Hindlimb muscle (tissue), 1 donor: ENCODE data around the gene MGAT5. TPM values are rescaled to one million over a fixed set of nuclear protein-coding genes. Genes with fewer than 3 reads are reported as not detected.
"Not testable (repeated sequence)": the region's sequence is repeated elsewhere in the genome, so short reads cannot be mapped to it uniquely, and the experiment has no call there.

ENCODE experiments used
- DNase-seq: peaks from one replicate; pipeline ENCODE4 v3.0.0-alpha.2; 2013
- polyA plus RNA-seq: library from polyadenylated mRNA; unstranded; fragments of 120-200 nt; gene quantifications from one replicate; pipeline ENCODE4 v1.2.1, GENCODE V29; 2013; ENCODE audit not compliant: insufficient read length

Gene MGAT5
- polyA plus RNA-seq, 1 donor, result 16.5 TPM

DNA sequence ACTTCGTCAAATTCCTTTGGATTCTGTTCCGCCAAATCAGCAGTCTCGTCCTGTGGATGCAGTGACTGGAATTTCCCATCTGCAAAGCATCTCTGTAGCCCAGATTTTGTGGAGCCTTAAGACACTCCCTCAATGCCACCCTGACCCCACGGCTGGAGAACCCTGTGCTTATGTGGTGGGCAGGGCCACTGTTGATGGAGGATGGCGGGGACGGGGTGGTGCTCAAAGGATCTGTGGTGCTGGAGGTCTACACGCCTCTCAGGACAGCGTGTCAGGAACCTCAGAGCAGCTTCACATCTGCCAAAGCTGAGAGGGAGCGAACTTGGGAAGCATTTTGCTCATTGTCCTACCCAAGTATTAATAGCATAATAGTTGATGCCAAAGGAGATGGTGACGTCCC lies 200.1 kb downstream of the MGAT5 start:
- DNase-seq, result no peak

DNA sequence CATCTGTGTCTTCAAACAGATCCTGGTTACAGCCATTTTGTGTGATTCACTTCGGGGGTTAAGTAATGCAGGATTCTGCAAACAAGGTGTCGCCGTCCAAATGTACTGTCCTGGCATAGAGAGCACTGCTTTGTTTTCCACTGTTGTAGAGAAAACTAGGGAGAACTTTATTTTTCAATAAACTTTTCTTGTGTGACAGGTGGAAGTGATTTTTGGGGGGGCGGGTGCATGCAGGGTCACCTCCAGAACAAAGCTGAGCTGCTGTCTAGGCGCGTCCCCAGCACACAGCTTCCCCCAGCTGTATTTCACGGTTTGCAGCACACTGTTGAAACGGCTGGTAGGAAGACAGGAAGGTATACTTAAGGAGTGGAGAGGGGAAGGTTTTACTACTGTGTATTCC lies 200.6 kb downstream of the MGAT5 start:
- DNase-seq, result no peak

DNA sequence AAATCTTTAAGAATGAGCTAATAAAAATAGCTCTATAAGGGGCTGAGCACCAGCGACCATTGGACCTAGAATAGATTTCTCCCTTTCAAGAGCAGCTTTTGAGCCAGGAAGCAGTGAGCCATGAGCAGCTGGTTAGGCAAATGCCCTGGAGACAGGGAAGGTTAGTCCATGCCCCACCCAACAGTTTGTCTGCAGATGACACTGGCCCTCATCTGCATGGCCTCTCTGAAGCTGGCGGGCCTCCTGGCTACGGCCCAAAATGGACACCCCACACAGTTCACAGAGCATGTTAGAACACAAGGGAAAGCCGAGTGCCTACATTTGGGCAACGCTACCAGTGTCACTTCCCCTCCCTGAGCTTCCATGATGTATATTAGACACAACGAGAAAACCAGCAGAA lies 201.1 kb downstream of the MGAT5 start:
- DNase-seq, result no peak

DNA sequence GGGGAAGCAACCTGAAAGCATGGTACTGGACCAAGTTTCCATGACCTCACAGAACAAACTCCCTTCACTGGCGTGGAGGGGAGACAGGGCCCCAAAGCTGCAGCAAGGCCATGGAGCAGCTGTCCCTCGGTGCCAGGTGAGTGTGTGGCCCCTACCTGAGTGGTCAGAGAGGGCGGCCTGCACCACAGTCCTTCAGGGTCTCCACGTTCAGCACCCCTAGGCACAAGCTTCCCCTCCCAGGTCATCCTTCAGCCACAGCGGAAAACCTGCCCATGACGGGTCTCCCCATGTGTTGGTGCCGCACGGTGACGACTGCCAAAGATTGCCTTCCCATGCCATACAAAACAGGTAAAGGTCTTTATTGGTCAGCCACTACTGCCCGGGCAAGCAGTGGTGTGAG lies 201.6 kb downstream of the MGAT5 start:
- DNase-seq, result no peak

DNA sequence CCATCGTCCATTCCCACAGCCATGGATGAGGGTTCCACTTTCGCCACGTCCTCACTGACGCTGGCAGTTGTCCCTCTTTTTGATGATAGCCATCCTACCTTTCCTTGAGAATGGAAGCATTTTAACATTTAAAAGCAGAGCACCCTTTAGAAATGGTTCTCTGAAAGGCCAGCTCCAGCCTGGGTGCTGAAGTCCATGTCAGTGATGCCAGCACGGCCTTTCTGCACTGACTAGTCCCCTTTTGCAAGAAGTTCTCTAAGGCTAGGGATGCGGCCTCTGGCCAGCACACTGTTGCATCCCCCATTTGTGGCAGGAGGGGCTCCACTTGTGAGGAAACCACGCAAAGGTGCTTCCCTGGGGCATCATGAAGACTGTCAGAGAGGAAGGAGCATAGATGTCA lies 203.5 kb downstream of the MGAT5 start:
- no peak for DNase-seq

DNA sequence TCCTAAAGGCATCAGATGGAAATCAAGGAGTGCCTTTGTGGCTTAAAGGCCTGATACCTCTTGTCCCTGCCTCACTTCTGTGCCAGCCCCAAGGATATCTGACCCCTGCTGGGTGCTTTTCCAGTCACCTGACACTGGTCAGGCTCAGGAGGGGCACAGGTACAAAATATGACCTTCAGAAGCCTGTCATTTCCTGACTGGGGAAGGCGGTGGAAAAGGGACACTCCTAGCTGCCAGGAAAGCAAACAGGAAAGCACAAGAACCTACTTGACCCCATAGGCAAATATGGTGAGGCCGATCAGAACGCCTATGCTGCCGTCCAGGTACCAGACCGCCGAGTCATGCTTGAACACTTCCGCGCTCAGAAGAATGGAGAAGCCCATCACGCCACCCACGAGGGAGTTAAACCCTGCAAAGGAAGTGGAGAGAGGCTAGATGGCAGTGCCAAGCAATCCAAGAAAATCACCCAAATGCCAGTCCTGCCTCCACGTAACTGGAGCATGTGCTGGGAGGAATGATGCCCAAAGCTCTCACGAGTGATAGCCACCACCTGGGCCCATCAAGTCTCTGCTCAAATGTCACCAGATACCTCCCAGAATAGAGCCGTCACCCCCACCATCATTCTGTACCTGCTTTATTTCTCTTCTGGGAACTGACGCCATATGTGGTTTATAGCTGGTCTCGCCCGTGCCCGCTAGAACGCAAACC lies 204.0 kb downstream of the MGAT5 start:
- DNase-seq, result no peak

DNA sequence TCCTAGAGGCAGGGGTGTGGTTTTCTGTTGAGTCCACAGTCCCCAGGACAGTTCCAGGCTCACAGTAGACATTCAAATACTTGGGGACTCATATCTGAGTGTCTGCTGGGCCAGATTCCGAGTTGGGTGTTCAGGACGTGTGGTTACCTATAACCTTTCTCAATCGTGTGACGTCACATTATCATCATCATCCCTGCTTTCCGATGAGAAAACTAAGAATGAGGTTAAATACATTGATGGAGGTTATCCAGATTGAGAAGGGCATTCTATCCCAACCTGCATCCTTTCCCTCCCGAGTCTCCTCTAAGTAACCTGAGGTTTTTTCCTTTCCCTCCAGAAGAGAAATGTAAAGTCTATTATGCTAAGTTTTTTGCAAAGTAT lies 204.6 kb downstream of the MGAT5 start:
- DNase-seq, result no peak

DNA sequence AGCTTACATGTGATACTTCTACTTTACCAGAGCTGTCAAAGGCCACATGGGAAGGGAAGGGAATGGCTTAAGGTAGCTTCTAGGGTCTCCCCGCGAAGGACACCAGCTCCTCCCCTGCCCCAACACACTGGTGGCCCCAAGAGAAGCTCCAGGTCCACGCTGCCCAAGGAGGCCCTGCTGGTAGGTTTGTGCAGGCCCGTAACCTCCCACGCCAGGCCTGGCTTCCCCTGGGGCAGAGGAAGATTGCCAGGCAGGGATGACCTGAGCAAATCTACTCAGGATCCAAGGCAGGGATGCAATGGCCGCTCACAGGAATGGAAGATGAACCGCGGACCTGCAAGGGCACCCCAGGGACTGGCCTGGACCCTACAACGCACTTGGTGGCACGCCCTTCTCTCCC lies 205.1 kb downstream of the MGAT5 start:
- DNase-seq, result no peak

DNA sequence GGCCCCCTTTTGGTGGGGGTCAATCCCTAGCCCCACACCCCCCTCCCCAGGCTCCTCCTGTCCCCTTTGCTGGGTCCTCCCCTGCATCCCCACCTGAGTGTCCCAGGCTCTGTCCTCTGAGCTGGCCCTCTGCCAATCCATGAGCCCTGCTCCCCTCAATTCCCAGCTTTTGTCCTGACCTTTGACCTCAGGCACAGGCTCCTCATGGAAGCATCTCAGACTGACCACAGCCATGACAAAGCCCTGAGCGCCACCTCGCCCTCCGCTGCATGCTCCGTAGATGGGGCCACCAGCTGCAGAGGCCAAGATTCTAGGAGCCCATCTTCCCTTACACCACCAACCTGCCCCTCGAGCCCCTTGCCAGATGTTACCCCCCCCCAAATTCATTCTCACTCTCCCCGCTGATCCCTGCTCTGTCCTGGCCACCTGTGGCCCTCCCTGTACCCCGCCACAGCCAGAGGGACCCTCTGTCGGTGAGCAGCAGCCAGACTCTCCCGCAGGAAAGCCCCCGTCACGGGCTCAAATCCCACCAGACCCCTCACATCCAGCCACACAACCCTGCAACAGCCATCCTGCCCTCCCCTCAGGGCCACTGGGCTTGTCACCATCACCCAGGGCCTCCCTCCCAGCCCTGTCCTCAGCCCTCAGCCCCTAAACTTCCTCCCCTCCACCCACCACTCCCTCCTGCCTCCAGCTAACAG lies 206.0 kb downstream of the MGAT5 start:
- no peak for DNase-seq

DNA sequence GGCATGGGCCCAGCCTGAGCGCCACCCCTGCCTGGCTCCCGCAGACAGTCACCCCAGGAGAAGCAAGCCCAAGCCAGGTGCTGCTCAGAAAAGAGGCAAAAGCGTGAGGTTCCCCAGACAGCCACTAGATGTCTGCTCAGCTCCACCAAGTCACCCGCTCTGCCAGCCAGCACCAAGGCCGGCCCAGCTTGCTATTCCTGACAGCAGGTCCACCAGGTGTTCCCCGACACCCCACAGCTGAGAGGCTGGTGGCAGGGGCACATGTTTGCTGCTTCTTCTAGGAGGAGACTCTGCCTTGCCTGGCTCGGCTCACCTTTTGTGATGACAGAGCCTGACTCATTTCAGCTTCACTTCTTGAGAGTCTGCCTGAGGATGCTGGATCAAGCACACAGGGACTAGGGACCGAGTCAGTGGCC lies 206.7 kb downstream of the MGAT5 start:
- DNase-seq, result no peak

DNA sequence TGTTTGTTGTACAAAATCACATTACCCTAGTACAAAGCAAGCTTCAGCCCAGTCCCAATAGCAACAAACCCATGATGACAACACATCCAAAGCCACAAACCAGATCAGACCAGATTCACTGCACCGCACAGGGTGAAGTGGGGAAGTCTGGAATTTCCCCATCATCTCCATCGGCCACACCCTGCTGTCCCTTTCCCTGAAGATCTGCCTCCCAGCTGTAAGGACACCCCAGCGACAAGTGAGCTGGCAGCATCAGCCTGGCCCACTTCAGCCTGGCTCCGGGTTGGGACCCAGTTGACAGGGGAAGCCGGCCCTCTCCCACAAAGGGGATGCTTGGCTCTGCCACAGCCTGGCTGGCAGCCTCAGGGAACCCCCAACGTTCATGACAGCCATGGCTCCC lies 207.6 kb downstream of the MGAT5 start:
- DNase-seq, result no peak

DNA sequence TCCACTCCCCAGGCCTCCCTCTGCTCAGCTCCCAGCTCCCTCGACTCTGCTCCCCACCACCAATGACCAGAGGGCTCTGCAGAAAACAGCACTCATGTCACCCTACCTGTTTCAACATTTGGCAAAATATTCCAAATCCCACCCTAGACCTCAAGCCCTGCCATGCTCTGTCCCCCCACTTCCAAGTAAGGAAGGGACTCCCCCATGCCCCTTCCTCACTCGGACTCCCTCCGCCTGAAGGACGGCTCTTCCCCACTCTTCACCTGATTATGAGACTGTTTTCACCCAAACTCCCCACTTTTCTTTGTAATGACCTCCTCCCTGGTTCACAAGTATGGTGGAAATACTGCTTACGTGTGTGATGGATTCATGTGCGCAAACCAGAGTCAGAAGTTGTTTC lies 208.4 kb downstream of the MGAT5 start:
- no peak for DNase-seq

DNA sequence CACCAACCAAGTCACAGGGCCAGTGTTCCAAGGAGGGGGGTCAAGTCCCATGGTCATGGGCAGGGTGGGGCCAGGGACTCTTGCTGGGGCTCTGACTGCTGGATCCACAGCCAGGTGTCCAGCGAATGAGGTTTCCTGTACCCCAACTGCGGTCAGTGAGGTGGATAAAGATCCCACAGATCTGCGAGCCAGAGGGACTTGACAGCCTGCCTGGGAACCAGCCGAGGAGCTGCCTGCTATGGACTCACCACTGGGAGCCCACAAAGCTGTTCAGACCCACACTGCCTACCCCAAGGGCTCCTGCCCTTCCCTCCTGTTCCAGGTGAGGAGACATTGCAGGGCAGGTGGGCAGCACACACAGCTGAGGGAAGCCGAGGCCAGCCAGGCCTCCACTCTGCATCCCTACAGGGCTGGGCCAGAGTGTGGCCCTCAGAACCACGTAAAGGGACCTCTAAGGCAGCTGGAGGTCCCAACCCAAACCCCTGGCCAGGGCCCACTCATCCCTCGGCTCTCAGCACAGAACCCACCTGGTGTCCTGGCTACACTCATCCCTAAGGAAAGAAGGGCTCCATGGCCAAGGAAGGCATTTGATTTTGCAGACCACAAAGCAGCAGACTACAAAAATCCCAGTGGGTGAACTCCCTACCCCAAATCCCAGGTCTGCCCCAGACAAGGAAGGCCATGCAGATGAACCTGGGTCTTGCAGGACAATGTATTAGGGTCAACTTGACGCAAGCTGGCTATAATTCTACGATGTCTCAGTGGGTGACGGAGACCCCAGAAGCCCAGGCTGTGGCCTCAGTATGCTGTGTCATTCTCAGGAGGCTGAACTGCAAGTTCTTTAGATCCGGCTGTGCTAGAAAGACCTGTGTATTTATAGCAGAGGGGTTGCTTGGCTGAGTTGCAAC lies 209.2 kb downstream of the MGAT5 start:
- no peak for DNase-seq

DNA sequence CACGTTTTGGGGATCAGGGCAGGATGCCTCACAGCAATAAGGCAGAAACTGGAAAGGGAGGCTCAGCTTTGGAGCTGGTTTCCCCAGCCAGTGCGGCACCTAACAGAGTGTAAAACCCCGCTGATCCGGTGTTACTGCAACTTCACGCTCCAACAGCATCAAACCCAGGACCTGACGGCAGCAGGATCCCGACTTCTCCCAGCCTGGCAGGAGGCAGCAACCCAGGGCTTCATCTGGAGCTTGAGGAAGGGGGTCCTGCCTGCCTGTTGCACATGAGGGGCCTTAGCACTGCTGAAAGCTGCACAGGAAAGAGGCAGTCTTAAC lies 209.8 kb downstream of the MGAT5 start:
- no peak for DNase-seq

DNA sequence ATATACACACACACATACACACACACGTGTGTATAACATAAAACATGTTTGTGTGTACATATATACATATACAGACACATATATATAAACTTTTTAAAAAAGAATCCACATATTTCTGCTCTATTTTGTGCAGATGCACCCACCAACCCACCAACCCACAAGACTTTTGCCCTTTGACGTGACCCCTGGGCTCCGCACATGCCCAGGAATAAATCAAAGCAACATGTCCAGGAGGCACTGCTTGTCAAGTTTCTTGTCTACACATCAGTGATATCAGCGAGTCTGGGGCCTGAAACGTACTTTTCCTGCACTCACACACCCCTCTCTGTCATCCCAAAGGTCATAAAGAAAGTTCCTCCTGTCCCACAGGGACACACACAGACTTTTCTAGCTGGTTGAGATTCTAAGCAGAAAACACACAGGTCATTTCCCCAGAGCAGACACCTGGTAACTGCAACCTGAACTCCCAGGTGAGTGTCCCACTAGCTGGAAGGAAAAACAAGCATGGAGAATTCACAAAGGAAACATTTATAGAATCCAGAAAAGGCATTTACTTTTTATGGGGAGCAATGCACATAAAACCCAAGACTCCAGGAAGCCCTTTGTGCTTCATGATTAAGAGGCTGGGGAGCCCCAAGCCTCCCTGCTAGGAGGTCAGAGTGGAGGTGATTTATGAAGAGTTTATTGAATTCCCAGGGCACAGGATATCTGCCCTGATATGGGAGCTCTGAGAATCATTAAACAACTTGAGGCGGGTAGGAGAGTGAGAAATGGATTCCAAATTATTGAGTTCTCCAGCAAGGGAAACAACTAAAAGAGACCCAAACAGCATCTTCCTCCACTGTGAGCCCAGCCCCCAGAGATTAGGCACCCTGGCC lies 211.6 kb downstream of the MGAT5 start:
- DNase-seq, result no peak

DNA sequence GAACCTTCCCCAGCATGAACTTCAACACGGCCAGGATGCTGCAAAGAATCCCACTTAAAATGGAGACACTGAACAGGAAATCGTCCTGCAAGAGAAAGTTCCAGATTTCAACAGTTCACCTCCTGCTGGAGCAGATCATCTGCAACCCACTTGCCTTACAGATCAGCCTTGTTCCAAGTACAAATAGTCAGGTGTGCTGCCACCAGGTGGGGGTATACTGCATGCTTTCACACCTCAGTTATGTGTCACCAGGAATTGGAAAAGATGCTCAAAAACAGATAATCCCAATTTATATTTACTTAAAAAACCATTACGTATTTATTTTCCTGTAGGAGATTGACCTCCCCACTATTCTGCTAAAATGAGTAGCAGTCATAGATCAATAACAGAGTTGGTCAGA lies 212.3 kb downstream of the MGAT5 start:
- no peak for DNase-seq

DNA sequence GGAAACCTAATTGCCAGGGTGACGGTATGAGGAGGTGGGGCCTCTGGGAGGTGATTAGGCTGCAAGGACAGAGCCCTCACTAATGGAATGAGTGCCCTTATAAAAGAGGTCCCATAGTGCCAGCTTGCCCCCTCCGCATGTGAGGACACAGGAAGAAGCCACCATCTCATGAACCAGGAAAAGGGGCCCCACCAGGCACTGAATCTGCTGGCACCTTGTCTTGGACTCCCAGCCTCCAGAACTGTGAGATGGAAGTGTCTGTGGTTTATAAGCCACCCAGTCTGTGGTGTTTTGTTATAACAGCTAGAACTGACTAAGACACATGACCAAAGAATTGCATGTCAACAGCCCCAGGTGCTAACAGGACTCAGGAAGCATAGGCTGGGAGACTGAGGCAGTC lies 214.3 kb downstream of the MGAT5 start:
- DNase-seq, result no peak

DNA sequence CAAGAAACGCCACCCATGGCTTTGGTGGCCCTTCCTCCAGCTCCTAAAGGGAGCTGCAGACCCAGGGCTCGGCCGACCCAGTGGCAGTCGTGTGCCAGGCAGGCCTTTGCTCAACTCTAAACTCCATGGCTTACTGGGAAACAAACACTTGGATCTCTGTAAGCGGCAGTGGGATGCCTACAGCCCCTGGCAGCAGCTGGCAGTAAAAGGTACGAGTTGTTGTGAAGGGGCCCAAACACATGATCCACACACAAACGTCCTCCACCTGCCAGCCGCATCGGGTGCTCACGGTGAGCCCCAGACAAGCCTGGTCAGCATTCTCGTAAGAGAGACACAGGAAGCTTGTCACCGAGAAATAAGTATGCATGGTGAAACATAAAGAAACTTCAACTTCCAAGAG lies 214.9 kb downstream of the MGAT5 start:
- no peak for DNase-seq

DNA sequence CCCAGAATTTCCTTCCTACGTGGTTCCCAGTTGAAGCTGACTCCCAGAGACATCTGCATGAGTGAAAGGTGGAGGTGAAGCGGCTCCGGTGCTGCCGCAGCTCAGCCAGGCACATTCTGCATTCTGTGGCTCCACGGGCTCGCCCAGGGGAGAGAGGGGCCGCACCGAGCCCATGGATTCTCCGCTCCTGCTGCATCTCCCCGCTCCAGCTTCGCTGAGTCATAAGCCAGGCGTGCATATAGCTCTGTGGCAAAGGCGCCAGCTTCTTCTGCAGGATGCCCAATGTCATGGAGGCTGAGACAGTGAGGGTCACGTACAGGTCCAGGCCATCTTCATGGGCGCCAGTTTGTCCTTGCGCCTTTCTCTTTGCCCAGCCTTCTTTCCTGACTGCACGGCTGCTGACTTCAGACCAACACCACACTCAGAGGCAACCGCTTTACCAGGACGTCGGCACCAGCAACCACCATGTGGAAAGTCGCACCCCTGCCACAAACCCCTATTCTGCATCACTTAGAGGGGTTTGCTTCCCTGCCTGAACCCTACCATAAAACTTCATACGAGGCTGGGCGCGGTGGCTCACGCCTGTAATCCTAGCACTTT lies 215.7 kb downstream of the MGAT5 start:
- no peak for DNase-seq

DNA sequence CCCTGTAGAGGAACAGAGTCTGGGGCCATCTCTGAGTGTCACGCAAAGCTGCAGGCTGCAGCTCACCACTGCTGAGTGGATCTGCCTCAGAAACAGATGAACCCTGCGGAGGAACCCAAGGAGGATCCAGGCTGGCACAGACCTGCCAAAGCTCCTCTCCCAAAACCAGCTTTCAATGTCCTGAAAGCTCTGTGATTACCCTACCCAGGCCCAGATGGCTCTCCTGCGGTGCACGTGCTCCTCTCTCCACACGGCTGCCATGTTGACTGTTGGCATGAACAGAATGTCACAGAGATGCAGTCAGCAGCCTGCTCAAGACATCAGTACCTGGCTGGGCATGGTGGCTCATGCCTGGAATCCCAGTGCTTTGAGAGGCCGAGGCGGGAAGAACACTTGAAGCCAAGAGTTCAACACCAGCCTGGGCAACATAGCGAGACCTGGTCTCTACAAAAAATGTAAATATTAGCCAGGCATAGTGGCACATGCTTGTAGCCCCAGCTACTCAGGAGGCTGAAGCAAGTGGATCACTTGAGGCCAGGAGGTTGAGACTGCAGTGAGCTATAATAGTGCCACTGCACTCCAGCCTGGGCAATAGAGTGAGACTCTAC lies 216.8 kb downstream of the MGAT5 start:
- no peak for DNase-seq

DNA sequence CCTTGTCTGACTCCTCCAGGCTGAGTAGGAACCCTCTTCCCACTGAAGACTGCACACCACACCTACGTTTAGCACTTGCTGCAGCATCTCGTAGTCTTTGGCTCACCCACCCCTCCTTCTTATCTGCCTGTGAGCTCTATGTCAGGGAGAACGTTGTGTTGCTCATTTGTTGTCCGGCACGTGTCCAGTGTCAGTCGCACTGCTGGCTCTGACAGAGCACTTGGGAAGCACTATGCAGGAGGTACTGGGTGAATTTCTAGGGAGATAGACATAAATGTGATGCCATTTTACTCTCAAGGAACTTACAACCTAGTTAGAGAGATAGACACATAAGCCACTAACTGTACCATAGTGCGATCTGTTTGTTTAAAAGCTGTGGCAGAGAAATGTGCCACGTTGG lies 223.1 kb downstream of the MGAT5 start:
- DNase-seq, result not testable (repeated sequence)
